Heart right ventricle (tissue), 16 donors: ENCODE measurements around the gene DUSP1. TPM values are rescaled to one million over a fixed set of nuclear protein-coding genes. Genes with fewer than 3 reads are reported as not detected.

Experiments
- ATAC-seq, 8 donors: fragments of 200-7000 bp; cut with Tn5 transposase; one replicate each; pipeline ENCODE4 v1.9.1; 2020; ENCODE audit warnings: mild to moderate bottlenecking in 8 of 8, moderate library complexity in 8 of 8, moderate number of reproducible peaks in 1 of 8
- DNase-seq, 2 donors: peaks; one replicate each; pipeline ENCODE4 v3.0.0-alpha.2; 2020
- H3K27ac ChIP-seq, 10 donors: fragments of 200-600 bp; sonication (generic) in 2 of 10; one replicate each; pipeline versions ENCODE4 v1.5.0 to v1.8.0; 2020 to 2022; ENCODE audit warnings: mild to moderate bottlenecking in 3 of 10
- H3K27me3 ChIP-seq, 7 donors: fragments of 200-600 bp; one replicate each; pipeline ENCODE4 v1.8.0; 2021 to 2022; ENCODE audit warnings: mild to moderate bottlenecking in 2 of 7
- H3K36me3 ChIP-seq, 9 donors: fragments of 200-600 bp; sonication (generic) in 1 of 9; one replicate each; pipeline versions ENCODE4 v1.5.0 to v1.8.0; 2020 to 2022; ENCODE audit warnings: mild to moderate bottlenecking in 2 of 9
- H3K4me1 ChIP-seq, 9 donors: fragments of 200-600 bp; sonication (generic) in 1 of 9; one replicate each; pipeline versions ENCODE4 v1.5.0 to v1.8.0; 2020 to 2022; ENCODE audit warnings: mild to moderate bottlenecking in 4 of 9
- H3K4me3 ChIP-seq, 10 donors: fragments of 200-600 bp; sonication (generic) in 2 of 10; one replicate each; pipeline versions ENCODE4 v1.5.0 to v1.8.0; 2020 to 2022; ENCODE audit warnings: mild to moderate bottlenecking in 7 of 10, moderate library complexity in 2 of 10
- H3K9me3 ChIP-seq, 11 donors: fragments of 200-600 bp in 10 of 11; sonication (generic) in 2 of 11; one replicate each; pipeline versions ENCODE4 v1.5.0 to v1.8.0; 2013 to 2022; ENCODE audit warnings: mild to moderate bottlenecking in 2 of 11, control low read depth in 1 of 11, moderate library complexity in 1 of 11
- WGBS, 2 donors: extraction: QIAGEN DNeasy Blood & Tissue Kit; methylation state at CpG; one replicate each; pipeline ENCODE4 v1.1.7; 2013; ENCODE audit warnings: inconsistent platforms in 1 of 2; 5-methylcytosine and 5-hydroxymethylcytosine counted together
- intact Hi-C, 10 donors: fragments of 100-400 bp; cut with DNase I; formaldehyde crosslinking; loops; one replicate each; pipeline versions ENCODE4 v1.11.1 to v1.14.2; 2022
- polyA plus RNA-seq, 2 donors: library from polyadenylated mRNA; stranded (reverse); fragments of 200-250 nt; gene quantifications; one replicate each; pipeline ENCODE4 v1.2.3, GENCODE V29; 2013
- total RNA-seq, 10 donors: library from RNA; stranded (reverse); fragmentation: NEBNext Ultra II Directional in 3 of 10; extraction: Animal tissue kit (Norgen Biotek cat#: 25700) in 3 of 10; gene quantifications; one replicate each; pipeline versions ENCODE4 v1.2.1 to v1.2.4, GENCODE V29; 2021 to 2023
- TF ChIP-seq, protein P1 (sequence below), 9 donors: fragments of 200-600 bp; sonication (generic) in 2 of 9; IDR thresholded peaks; one replicate each; pipeline versions ENCODE4 v1.5.0 to v1.8.0; 2021 to 2022; ENCODE audit warnings: antibody characterized with exemption in 9 of 9, mild to moderate bottlenecking in 5 of 9, moderate library complexity in 1 of 9
- donor health status: Arrhythmogenic right ventricular cardiomyopathy.
- donor health status: ischemic (EF 13 %, LVEDD 7.1; RV severe dilation, severe dysfunction).
- donor health status: healthy with polysubstance abuse.
- donor health status: DM: no; HTN: yes; CAD: no.
- donor health status: DM: no; HTN: no; CAD: no.
- donor health status: ischemic (EF 25% LVEDD 6.9; RV normal size, moderate dysfunction).
- donor health status: ischemic (EF 25% LVEDD 5.7; RV mildly dilated, moderate dysfunction).
- donor health status: healthy.
- donor health status: DM: yes; HTN: yes; CAD: no.
- donor health status: Ischemic cardiomyopathy.
- donor health status: ischemic (EF 35%, LVEDD 5.7; RV mildly dilated, moderate dysfunction).
- donor health status: nonischemic (EF 11% LVEDD 7.7; RV severe dilation, severe dysfunction).
- donor health status: DM: yes; HTN: yes; CAD: no.
- donor health status: PGD.
- donor health status: ischemic (EF 29% LVEDD 5.4; RV normal size, mild dysfunction).
- donor health status: nonischemic (EF 23%, LVEDD 6.1; RV moderate dilation, normal function).

The DUSP1 gene
- total and polyA plus RNA-seq, 12 donors = 33.3 to 215 (median 125) TPM

DNA sequence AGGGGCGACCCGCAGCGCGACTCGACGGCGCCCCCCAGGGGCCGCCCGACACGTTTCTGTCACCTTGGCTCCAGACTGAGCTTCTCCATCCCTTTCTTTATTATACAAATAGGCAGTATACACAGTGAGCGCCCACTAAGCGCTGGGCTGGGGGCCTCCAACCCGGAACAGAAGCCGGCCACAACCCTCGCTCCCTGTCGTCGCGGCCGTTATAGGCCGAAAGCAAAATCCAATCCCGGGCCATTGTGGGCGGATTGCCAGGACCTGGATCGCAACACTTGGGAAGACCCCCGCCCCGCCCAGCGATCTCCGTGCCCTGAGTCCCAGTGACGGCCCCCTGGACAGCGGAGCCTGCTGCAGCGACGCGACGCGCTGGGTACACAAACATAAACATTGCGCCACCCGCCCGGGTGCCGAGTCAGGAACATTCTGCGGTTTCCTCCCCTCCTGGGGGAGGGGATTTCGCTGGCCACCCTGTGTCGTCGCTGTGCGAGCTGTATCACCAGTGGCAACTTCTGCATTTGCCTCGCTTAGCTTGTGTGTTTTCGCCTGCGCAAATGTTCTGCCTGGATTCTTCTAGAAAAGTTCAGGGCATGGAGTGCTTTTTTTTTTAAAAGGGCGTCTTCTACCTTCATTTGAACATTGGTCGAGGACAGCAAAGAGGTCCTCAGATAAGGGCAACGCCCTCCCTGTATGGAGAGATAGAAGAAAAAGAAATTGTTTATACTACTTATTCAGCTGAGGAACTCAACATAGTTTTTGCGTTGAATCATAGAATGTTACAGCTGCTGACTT is 1.3 kb upstream of the DUSP1 start:
- H3K4me1 ChIP-seq = peaks cover 0 to 87% (median 23%) of the 10 kb centered on the region in 9 donors
- peak overlapping the region; percentile 18 to 99 (median 92) for H3K4me3 ChIP-seq
- no peaks in the 10 kb centered on the region for H3K9me3 ChIP-seq
- TF ChIP-seq, protein P1, sequence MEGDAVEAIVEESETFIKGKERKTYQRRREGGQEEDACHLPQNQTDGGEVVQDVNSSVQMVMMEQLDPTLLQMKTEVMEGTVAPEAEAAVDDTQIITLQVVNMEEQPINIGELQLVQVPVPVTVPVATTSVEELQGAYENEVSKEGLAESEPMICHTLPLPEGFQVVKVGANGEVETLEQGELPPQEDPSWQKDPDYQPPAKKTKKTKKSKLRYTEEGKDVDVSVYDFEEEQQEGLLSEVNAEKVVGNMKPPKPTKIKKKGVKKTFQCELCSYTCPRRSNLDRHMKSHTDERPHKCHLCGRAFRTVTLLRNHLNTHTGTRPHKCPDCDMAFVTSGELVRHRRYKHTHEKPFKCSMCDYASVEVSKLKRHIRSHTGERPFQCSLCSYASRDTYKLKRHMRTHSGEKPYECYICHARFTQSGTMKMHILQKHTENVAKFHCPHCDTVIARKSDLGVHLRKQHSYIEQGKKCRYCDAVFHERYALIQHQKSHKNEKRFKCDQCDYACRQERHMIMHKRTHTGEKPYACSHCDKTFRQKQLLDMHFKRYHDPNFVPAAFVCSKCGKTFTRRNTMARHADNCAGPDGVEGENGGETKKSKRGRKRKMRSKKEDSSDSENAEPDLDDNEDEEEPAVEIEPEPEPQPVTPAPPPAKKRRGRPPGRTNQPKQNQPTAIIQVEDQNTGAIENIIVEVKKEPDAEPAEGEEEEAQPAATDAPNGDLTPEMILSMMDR (IDR thresholded peaks at IDR 0.05) = peak; percentile 83 to 93 (median 89)
- H3K36me3 ChIP-seq = peaks cover 6 to 28% (median 27%) of the 10 kb centered on the region in 9 donors
- 11 to 17% methylated on average over 50 of the region's 50 CpGs for WGBS, 2 donors
- no peaks in the 10 kb centered on the region for H3K27me3 ChIP-seq
- peak overlapping the region; percentile 95 to 100 (median 100) for H3K27ac ChIP-seq
- DNase-seq (peak; percentile 83 to 88), ATAC-seq (peak; percentile 26 to 54 (median 44))
- intact Hi-C loops = loop anchor here (1.0 to 10.0 kb wide), 17 partner anchors 52 to 162 kb away; no protein-coding TSS in a partner anchor

DNA sequence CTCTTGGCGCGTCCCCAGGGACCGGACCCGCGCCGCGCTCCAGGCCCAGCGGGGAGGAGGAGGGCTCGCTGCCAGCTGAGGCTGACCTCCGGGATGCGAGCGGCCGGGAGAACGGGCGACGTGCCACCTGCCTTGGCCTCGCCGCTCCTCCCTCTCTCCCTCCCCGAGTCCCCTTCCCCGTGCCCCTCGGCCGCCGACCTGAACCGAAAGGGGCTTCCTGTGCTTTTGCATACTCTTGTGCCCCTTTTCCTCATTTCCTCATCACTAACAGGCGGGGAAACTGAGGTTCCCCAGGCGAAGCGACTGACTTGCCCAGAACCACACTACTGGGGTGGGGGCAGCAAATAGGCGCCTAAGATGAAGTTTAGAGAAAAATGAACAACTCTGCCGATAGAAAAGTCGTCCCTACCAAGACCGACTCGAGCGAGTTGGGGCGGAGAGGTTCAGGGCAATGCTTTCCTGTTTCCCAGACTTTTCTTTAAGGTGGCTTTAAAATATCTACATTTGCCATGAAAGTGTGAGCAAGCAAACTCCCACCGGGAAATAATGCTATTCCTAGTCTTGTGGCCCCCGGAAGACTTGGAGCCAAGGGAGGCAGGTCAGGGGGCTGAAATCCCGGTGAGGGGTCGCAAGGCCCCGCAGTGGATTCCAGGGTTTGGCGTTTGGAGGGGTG is 580 bp upstream of the DUSP1 start:
- peak overlapping the region; percentile 95 to 100 (median 100) for H3K27ac ChIP-seq
- H3K4me1 ChIP-seq = peaks cover 0 to 87% (median 29%) of the 10 kb centered on the region in 9 donors
- H3K27me3 ChIP-seq = no peaks in the 10 kb centered on the region
- TF ChIP-seq, protein P1 (IDR thresholded peaks at IDR 0.05) = no peak
- 1% methylated on average over 36 to 40 of the region's 40 CpGs for WGBS, 2 donors
- peak in 1 of 8 donors; percentile 1 for ATAC-seq
- H3K36me3 ChIP-seq = peaks cover 6 to 35% (median 27%) of the 10 kb centered on the region in 9 donors
- intact Hi-C loops = loop anchor here (1.0 to 10.0 kb wide), 24 partner anchors 24 to 163 kb away; no protein-coding TSS in a partner anchor
- H3K4me3 ChIP-seq = peak overlapping the region; percentile 18 to 99 (median 92)
- H3K9me3 ChIP-seq = no peaks in the 10 kb centered on the region
- no peak for DNase-seq

DNA sequence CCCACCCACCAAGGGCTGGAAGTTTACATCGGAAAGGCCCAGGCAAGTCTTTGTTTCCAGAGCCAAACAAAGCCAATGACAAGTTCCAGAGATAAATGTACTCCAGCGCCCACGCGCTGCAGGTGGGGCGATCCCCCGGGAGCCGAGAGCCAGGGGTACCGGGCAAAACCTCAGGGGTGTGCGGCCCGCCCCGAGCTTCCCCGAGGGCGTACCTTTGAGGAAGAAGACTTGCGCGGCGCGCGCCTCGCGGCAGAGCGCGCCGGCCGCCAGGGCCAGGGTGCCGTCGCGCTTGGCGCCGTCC is 671 bp downstream of the DUSP1 start:
- H3K36me3 ChIP-seq = peaks cover 6 to 36% (median 27%) of the 10 kb centered on the region in 9 donors
- WGBS, 2 donors = 0% methylated on average over 22 to 29 of the region's 29 CpGs
- intact Hi-C loops = loop anchor here in 9 of 10 donors (1.0 to 10.0 kb wide), 18 partner anchors 53 to 164 kb away; no protein-coding TSS in a partner anchor
- peaks cover 3 to 87% (median 42%) of the 10 kb centered on the region in 9 donors for H3K4me1 ChIP-seq
- peak overlapping the region; percentile 62 to 99 (median 92) for H3K4me3 ChIP-seq
- no peak for DNase-seq
- H3K9me3 ChIP-seq = no peaks in the 10 kb centered on the region
- TF ChIP-seq, protein P1 (IDR thresholded peaks at IDR 0.05) = no peak
- H3K27me3 ChIP-seq = no peaks in the 10 kb centered on the region
- ATAC-seq = no peak
- peak overlapping the region; percentile 95 to 100 (median 100) for H3K27ac ChIP-seq
